ENCODE results near the gene ELL.
A peak's percentile ranks its signal among the peaks of the same experiment; 100 is the strongest.

Gene ELL

DNA sequence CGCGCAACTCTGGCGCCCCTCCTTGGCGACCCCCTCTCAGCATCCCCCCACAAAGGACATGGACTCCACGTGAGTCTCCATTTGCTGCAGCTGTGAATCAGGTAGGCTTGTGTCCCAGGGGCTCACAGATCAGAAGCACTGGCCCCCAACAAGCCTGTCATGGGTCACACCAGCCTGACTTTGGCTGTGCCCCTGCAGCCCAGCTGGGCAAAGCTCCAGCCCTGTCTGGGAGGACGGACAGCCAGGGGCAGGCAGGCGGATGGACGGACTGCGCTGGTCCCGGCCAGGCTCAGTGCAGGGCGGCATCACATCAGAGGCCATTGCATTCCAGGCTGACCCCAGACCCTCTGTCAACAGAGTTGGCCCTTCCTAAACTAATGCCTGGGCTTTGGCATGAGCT, 55.5 kb downstream of the ELL start:
- no peak for DNase-seq

DNA sequence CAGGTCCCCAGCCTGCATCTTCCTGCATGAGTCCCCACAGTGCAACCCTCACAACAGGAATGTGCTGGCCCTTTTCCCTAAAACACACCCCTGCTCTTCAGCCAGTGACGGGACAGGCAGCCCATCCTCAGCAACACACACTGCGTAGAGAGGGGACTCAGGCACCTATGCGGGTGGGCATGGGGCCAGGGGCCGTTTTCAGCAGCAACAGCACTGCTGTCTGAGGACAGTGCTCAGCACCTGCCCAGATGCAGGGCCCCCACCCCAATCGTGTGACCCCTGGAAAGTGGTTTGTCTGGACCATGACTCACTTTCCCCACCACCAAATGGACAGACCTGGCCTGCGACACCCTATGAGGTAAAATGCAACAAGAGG, 55.9 kb downstream of the ELL start:
- no peak for DNase-seq

DNA sequence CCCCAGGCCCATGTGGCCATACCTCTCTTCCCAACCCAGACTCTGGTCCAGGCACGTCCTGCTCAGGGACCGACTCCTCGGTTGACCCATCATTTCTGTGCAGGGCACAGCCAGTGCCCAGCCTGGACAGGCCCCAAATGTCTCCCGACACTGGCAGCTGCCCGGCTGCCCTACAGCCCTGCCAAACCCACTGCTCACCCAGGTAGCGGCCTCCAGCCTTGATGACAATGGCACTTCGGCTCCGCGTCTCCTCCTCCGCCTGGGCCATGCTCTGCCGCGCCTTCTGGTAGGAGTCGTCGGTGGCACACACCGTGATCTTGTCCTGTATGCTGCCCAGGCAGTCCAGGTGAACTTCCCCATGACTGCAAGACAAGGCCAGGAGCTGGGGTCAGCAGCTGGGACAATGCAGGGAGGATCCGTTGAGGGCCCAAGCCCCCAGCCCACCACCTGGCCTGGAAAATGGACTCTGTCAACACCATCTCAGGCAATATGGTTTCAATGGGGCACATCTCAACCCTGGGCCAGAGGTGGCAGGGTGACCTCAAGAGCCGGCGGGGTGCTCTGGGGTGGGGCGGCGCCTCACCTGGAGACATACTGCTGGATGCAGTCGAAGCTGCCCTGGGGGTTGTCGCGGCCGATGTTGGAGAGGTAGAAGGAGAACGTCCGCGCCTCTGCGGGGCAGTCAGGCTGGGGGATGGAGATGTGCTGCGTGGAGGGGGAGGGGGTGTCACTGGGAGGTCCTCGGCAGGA, 56.5 kb downstream of the ELL start:
- DNase-seq, result no peak

DNA sequence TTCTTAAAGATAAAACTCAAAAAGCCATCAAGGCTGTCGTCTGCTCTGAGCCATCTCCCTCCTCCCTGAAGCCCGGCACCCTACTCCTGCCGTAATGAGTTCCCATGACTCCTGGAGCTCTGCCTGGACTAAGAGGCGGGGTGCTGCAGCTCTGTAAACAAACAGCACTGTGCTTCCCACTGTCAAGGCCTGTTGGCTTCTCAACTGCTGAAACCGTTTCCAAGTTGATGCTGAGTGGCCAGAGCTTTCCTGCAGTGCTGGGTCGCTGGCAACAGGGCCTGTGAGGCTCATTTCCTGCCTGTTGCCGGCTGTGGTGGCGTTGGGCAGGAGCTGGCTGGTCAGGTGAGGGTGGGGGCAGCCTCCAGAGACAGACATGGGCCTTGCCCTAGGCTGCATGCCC, 57.2 kb downstream of the ELL start:
- DNase-seq, result peak; percentile 68

DNA sequence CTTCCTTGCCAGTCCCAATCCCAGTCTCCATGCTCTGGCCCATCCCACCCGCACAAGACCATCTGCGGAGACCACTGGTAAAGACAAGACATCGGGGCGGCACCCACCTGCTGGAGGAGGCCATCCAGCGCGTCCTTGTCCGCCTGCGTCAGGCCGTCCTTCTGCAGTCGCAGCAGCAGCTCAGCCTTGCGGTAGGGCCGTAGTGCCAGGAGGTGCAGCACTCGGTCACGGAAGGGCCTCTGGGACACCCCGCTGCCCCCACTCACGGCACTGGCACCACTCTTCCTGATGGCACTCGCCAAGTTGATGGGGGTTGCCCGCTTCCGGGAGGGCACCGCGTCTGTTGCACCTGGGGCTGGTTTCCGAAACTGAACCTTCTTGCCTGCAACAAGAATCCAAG, 60.4 kb downstream of the ELL start:
- no peak for DNase-seq

DNA sequence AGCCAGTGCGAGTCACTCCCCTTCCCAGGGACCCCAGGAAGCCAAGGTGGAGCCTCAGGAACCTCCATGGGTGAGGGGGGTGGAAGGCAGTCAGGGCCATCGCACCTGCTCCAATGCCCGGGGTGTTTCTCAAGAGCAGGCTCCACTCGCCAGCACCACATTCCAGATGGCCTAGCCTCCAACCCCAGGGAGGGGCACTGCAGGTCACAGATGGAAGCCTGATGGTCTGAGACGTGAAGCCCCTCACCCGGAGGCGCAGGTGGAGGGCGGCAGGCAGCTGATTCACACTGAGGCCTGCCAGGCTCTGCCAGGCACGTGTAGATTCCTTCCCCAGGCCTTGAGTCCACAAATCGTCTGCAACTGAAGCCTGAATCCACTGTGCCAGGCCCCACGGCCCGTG, 61.0 kb downstream of the ELL start:
- no peak for DNase-seq

DNA sequence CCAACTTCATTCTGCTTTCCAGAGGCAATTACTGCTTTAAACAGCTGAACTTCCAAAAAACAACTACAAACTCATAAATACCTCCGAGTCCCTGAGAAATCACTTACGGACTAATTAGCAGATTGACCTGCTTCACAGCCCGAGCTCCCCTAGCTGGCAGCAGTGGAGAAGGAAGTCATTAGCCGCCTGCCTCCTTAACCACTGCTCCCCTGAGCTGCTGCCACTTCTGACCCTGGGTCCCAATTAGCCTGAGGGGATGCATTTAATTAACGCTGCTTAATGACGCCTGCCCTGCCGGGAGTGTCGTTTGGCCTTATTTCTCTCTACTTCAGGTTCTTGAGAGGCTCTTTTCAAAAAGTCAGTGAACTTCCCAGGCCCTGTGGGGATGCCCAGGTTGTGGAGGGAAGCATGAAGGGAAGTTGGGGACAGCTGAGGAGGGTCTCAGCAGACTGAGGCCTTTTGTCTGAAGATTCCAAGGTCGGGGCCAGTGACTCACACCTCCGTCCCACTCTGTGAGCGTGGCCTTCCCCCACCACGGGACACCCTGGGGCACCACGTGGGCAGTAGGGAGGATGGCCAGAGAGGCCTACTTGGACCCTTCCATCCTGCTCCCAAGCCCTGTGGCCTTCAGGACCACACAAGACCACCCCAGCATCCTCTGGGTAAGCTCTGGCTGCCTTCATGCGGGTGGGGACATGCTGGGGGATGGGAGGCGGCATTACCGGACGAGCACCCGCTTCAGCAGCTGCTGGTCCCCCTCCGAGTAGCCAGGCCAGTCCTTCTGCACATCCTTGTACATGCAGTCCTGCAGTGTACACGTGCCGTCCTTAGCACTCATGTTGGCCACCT, 64.2 kb downstream of the ELL start:
- DNase-seq, result no peak

DNA sequence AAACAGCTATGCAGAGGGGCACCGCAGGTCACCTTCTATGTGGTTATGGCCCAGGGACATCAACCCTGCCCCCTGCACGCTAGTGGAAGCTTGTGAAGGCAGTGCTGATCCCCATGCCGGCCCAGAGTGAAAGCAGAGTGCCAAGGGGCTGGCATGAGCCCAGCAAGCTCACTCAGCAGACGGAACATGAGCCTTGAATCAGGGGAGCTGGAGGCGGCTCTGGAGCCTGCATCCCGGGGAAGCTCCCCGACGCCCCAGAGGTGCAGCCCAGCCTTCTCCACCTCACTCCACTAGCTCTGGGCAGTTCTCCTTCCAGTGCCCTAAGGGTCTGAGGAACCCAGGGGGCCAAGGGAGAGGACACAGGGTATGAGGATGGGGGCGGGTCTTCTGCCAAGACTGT, 64.9 kb downstream of the ELL start:
- DNase-seq, result no peak

DNA sequence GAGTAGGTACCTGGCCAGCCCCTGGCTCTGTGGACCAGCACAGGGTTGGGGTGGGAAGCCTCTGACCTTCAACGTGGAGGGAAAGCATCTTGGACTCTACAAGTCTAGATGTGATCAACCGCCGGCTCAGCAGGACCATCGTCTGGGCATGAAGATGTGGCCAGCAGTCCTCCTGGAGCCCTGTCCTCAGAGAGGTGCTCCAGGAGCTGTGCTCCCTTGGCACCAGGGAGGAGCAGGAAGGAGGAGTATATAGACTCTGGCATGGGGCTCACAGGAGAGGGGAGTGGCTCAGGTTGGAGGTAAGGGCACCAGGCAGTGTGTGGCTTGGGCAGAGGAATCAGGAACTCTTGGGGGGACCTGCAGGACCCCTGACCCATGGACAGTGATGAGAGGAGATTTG, 65.6 kb downstream of the ELL start:
- no peak for DNase-seq

DNA sequence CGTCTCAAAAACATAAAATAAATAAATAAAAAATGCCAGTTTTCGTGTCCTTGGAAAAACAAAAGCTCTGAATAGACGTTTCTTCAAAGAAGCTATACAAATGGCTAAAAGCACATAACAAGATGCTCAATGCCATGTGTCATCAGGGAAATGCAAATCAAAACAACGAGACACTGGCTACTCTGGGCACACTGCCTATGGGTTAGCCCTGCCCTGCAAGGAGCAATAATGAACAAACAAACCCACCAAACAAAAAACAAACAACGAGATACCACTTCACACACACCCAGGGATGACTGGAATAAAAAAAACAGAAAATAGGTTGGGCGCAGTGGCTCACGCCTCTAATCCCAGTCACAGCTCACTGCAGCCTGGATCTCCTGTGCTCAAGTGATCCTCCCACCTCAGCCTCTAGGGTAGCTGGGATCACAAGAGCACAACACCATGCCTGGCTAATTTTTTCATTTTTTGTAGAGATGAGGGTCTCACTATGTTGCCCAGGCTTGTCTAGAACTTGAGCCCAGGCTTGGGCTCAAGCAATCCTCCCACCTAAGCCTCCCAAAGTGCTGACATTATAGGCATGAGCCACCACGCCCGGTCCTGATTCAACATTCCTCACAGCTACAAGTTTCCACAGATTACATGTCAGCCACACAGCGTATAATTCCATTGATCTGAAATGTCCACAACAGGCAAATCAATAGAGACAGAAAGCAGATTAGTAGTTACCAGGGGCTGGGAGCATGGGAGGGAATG, 68.4 kb downstream of the ELL start:
- no peak for DNase-seq

DNA sequence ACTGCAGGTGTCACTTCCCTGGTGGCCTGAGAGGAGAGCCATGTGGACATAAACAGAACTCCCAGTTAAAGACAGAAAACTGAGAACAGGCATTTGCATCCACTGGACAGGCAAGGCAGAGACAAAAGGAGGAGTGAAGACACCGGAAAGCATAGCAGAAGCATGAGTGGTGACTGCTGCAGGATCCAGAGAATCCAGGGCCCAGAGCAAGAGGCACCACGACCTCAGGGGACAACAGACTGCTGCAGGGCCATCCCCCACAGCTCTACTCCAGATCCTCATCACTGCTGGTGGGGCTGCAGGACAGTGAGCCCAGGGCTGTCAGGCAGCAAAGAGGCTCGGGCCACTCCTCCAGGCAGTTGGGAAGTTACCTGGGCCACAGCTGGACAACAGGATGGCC, 69.5 kb downstream of the ELL start:
- no peak for DNase-seq

DNA sequence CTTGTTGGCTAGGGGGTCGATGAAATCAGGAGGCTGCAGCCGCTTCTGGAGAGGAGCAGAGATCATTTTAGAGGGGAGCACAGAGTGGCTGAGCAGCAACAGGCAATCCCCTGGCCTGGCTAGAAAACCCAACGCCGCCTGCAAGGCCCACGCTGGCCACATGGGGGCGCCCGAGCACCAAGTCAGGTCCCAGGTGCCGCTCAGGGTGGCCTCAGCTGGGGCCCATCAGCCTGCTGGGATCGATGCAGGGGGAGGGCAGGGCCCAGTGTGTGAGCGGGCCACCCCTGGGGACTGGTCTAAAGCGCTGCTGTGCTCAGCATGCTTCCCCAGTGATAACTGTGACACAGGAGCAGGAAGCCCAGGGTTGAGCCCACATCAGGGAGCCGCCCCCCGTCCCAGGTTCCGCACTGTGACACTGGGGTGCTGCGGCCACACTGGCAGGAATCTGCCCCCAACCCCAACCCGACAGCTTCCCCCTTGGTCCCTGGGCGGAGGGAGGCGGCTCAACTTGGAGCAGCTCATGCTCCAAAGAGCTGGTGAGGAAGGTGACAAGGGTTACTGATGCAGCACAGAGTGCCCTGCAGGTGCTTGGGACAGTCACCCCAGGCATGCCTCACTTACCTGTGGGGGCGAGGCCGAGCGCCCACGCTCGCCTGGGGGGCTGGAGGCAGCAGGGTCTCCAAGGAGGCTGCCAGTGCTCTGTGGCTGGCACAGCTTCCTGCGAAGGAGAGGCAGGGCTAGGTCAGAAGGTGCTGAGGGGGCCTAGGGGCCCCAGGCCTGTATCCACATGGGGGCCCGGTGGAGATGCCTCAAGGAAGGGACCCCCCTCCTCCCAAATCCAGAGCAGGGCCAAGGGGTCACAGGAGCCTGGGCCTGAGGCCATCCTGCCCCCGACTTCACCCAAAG, 70.7 kb downstream of the ELL start:
- peak; percentile 84 for DNase-seq

DNA sequence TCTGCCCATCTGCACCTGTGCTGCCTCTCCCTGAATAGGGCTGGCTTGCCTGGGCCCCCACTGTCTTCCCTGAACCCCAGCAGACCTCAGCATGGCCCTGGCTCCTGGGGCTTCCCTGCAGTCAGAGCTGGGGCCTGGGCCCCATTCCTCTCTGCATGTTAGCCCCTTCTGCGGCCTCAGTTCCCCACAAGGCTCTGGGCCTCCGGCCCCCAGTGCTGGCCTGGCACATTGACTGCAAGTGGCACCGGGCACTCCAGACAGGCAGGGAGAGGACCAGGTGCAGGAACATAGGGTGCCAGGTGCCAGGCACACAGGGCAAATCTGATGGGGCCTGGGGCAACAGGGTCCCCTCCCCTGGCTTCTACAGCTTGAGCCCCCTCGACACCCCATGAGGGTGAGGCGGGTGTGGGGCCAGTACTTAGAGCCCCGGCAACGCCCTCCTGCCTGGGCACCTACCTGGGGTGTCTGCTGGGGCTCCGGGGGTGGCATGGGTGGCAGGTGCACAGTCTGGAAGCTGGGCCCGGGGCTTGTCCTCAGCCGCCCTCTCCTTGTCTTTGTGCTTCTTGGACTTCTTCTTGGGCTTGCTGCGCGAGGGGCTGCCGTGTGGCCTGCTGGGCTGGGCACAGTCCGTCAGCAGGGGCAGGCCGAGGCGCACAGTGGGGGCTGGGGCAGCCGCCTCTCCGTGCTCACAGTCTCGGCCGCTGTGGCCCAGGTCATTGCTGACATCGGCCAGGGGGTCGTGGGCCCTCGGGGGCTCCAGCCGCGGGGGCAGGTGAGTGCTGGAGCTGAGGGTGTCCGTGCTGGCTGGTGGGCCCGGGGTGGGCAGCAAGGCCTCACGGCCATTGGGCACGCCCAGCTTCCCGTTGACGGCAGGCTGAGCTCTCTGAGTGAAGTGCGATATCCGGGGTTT, 71.6 kb downstream of the ELL start:
- DNase-seq, result no peak

DNA sequence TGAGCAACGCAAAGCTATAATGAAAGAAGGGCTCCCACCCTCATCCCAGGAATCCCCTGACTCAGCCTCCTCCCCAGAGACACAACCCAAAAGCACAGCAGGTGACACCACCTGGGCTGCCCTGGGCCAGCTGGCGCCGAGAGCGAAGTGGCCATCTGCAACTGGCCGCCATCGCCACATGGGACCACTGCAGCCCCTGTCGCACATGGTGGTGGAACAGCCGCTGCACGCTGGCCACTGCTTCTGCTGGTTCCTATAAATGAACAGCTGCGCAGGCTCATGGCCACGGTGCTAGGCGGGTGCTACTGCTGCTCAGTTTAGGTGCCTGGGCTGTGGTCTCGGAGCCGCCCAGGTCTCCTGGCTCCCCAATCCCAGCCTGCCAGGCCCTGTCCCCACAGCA, 72.3 kb downstream of the ELL start:
- DNase-seq, result no peak

DNA sequence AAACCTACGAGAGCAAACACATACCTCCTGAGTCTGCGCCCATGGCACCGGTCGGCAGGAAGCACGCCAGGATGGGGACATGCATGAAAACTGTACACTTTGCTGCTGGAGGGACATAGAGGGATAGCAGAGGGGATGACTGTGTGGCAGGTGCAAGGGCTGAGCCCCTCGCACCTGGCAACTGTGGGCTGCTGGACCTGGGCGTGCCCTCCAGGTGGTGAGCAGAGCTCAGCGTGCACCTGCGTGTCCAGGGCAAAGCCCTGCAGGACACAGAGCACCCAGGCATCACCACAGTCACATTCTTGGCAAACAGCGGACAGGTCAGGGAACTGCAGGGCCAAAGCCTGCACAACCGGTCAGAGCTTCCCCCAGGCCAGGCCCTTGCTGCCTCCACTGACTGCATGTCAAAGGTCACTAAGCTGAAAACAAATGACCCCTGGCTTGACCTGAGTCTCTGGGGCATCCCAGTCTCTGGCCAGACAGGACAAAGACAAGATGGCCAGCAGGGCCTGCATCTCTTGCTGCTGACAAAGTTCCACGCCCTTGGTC, 75.0 kb downstream of the ELL start:
- no peak for DNase-seq

DNA sequence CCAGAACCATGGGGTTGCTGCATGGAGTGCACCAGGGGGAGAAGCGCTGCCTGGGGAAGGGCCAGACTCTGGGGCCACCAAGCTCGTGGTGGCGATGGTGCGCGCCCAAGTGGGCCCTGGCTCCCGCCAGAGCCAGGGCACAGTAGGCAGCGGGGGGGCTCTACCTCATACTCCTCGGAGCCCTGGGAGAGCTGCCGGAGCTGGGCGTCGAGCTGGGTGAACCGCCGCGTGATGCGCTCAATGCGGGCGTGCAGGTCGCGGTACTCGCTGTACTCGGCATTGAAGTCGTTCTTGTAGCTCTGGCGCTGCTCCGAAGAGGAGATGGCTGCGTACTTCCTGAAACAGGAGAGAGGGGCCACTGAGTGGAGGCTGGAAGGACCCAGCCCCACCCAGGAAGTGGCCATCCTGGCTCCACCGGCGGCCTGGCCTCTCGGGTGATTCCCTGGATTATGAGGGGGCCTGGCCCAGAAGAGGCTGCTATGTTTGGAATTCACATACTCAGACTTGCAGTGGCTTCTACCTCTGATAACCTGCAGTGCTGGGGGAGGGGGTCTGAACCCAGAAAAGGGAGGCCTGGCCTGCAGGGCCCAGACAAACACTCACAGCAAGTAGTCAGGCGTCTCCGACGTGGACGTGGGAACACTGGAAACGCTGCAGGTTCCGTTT, 75.6 kb downstream of the ELL start:
- DNase-seq, result no peak

DNA sequence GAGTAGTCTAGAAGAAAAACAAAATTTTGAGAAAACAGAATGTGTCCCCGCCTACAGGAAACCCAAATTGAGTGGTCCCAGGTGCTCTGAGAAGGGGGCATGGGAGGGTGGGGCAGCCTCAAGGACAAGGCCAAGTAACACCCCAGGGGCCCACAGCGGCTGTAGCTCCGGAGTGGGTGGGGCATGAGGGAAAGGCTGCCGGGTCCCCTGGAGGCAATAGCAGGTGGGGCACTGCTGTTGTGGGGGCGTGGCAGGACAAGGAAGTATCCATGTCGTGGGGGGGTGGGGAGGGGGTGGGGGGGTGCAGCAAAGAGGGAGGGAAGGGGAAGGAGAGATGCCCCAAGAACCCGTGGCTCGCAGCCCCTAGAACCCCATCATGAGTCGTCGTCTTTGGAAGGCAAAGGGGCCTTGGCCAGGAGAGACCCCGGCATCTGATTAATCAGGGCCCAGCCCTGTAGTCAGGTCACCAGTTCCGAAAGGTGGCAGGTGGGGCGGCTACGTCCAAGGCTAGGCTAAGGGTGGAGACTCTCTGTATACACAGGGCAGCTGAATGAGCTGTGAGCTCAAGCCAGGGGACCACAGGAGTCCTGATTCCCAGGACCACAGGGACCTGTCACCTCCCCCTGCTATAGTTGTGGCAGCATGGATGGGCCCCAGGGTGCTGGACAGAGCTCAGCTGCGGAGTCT, 76.5 kb downstream of the ELL start:
- DNase-seq, result no peak

DNA sequence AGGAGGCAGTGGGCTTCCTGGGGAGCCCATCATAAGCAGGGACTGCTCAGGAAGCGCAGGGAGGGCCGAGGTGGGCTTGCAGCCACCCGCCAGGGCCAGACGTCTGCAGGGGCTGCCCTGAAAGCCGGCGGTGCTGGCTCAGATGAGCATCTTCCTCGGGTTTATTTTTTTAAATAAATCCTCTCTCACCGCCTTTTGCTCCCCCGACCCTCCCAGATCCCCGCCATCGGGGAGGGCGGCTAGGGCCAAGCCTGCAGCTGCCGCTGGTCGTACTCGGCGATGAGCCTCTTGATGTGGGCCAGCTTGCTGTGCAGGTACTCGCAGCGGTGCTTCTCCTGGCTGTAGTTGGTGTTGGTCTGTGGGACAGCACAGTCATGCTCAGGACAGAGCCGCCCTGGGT, 77.4 kb downstream of the ELL start:
- no peak for DNase-seq

DNA sequence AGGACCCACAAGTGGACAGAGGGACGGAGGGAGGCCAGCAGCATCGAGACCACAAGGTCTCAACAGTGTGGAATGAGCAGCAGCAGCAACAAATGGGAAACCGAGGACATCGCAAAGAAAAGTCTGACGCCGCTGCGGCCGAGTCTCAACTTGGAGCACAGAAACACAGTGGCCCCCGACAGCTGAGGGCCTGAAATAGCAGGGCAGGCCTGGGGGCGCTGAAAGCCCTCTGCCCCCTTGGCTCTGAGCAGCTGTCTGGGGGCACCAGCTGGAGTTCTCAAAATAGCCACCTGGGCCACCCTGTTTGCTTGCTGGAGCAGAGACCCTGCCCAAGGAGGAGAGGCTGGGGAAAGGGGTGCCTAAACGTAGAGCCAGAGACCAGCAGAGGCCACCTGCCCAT, 78.0 kb downstream of the ELL start:
- DNase-seq, result no peak

DNA sequence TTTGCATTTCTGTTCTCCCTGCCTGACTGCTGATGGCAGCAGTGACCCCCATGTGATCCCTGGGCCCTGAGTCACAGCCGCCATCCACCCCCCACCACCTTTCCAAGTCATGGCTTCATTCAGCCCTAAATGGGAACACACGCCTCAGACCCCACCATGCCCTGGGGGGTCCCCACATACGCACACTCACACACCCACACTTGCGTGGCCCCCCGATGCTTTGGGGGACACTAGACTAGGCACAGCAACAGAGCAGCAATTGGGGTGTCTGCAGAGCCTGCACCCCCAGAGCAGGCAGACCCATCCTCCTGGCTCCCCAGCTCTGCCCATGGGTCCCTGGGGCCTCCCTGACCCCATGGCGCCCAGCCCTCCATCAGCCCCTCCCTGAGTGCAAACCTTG, 78.5 kb downstream of the ELL start:
- no peak for DNase-seq

Measured in NCI-H2107 (cell line).